HG03432 (cell line): ENCODE results near the gene DNASE1L3.

Experiments used
- ATAC-seq: cut with Tn5 transposase; IDR thresholded peaks from one replicate; pipeline ENCODE4 v1.9.1; 2021; ENCODE audit warnings: mild to moderate bottlenecking, moderate library complexity; ENCODE audit not compliant: unreplicated experiment

DNASE1L3 gene

GRCh38 chr3:58164199-58164879 is 46.4 kb downstream of the DNASE1L3 start:
- ATAC-seq, result no peak

GRCh38 chr3:58163234-58163633 is 47.5 kb downstream of the DNASE1L3 start:
- no peak for ATAC-seq

GRCh38 chr3:58161435-58162398 is 49.1 kb downstream of the DNASE1L3 start:
- ATAC-seq, result no peak

GRCh38 chr3:58160399-58160798 is 50.4 kb downstream of the DNASE1L3 start:
- ATAC-seq, result no peak

GRCh38 chr3:58158442-58159153 is 52.2 kb downstream of the DNASE1L3 start:
- no peak for ATAC-seq

GRCh38 chr3:58157700-58158099 is 53.1 kb downstream of the DNASE1L3 start:
- ATAC-seq, result no peak

GRCh38 chr3:58155838-58156237 is 54.9 kb downstream of the DNASE1L3 start:
- ATAC-seq, result no peak

- no peak for ATAC-seq
Observed at GRCh38 chr3:58154626-58155449, 55.9 kb downstream of the DNASE1L3 start.

- no peak for ATAC-seq
Observed at GRCh38 chr3:58153371-58153770, 57.4 kb downstream of the DNASE1L3 start.

- no peak for ATAC-seq
Observed at GRCh38 chr3:58152225-58153015, 58.4 kb downstream of the DNASE1L3 start.

- ATAC-seq, result no peak
Observed at GRCh38 chr3:58151637-58152036, 59.1 kb downstream of the DNASE1L3 start.

- no peak for ATAC-seq
Observed at GRCh38 chr3:58150810-58151199, 60.0 kb downstream of the DNASE1L3 start.

- no peak for ATAC-seq
Observed at GRCh38 chr3:58150130-58150809, 60.5 kb downstream of the DNASE1L3 start.

GRCh38 chr3:58148049-58148448 is 62.7 kb downstream of the DNASE1L3 start:
- ATAC-seq, result no peak

GRCh38 chr3:58144478-58145325 is 66.1 kb downstream of the DNASE1L3 start:
- ATAC-seq, result no peak

GRCh38 chr3:58143417-58144055 is 67.2 kb downstream of the DNASE1L3 start:
- ATAC-seq, result no peak
